Osteoblast (primary cell): ENCODE data around the gene GDE1. TPM values are rescaled to one million over a fixed set of nuclear protein-coding genes. Genes with fewer than 3 reads are reported as not detected.
A peak's percentile ranks its signal among the peaks of the same experiment; 100 is the strongest.

Source experiments
- DNase-seq: peaks from one replicate; pipeline ENCODE4 v3.0.0; 2011; ENCODE audit warnings: low spot score, mixed read lengths; ENCODE audit not compliant: insufficient read length; ENCODE audit errors: missing footprints
- H2AFZ ChIP-seq: 2 replicates; pipeline ENCODE4 v1.6.0; 2011; ENCODE audit warnings: mild to moderate bottlenecking, low read length
- H3K27ac ChIP-seq: 2 replicates; pipeline ENCODE4 v1.5.1; 2011; ENCODE audit warnings: mild to moderate bottlenecking, low read depth, low read length, moderate library complexity
- H3K27me3 ChIP-seq: 2 replicates; pipeline ENCODE4 v1.6.0; 2012; ENCODE audit warnings: mild to moderate bottlenecking, control low read depth, inconsistent platforms, low read length, moderate library complexity; ENCODE audit not compliant: insufficient read depth
- H3K36me3 ChIP-seq: 2 replicates; pipeline ENCODE4 v1.5.1; 2011; ENCODE audit warnings: mild to moderate bottlenecking, low read length, control low read depth, moderate library complexity; ENCODE audit not compliant: insufficient read depth
- H3K4me1 ChIP-seq: 2 replicates; pipeline ENCODE4 v1.5.1; 2011; ENCODE audit warnings: mild to moderate bottlenecking, low read length, control low read depth, moderate library complexity; ENCODE audit not compliant: insufficient read depth
- H3K4me2 ChIP-seq: 2 replicates; pipeline ENCODE4 v1.6.0; 2011; ENCODE audit warnings: mild to moderate bottlenecking, low read length; ENCODE audit not compliant: insufficient read depth
- H3K4me3 ChIP-seq: fragments of 200-600 bp; sonication (generic); 3 replicates; pipeline ENCODE4 v1.5.1; 2012; ENCODE audit warnings: mild to moderate bottlenecking, low read length, inconsistent platforms; ENCODE audit not compliant: insufficient read depth
- H3K79me2 ChIP-seq: 2 replicates; pipeline ENCODE4 v1.6.0; 2012; ENCODE audit warnings: mild to moderate bottlenecking, low read length, control low read depth, inconsistent platforms; ENCODE audit not compliant: insufficient read depth
- H3K9me3 ChIP-seq: 2 replicates; pipeline ENCODE4 v1.5.1; 2011; ENCODE audit warnings: low read depth, low read length, control low read depth
- H4K20me1 ChIP-seq: 2 replicates; pipeline ENCODE4 v1.6.0; 2012; ENCODE audit warnings: mild to moderate bottlenecking, low read length, control low read depth; ENCODE audit not compliant: insufficient read depth
- CTCF ChIP-seq: IDR thresholded peaks from 2 replicates; pipeline ENCODE4 v1.5.1; 2011; ENCODE audit warnings: mild to moderate bottlenecking, low read depth, low read length, moderate library complexity; ENCODE audit errors: extremely low read depth
- total RNA-seq: library from RNA; depleted of rRNA; stranded (reverse); fragments of >200 nt; gene quantifications from 2 replicates; pipeline ENCODE4 v1.2.3, GENCODE V29; 2012

The GDE1 gene
- 74.3 and 77.1 TPM in 2 replicates for total RNA-seq

GRCh38 chr16:19521471-19522396 is at the start of gene GDE1:
TSS of gene GDE1 (minus strand) at chr16:19522098. CDS start at chr16:19521964, 134 bp downstream.
- H3K27ac ChIP-seq: peak within 1 kb of the TSS; percentile 86
- peaks cover 32% of the 10 kb centered on the region for H3K4me1 ChIP-seq
- peak; percentile 97 for DNase-seq
- peak within 1 kb of the TSS; percentile 91 for H3K4me2 ChIP-seq
- H3K27me3 ChIP-seq: no peaks in the 10 kb centered on the region
- H3K36me3 ChIP-seq: peaks cover 3% of the 10 kb centered on the region
- peak within 1 kb of the TSS; percentile 96 for H3K4me3 ChIP-seq
- H4K20me1 ChIP-seq: peaks cover 21% of the 10 kb centered on the region
- peaks cover 49% of the 10 kb centered on the region for H3K79me2 ChIP-seq
- peak; percentile 27 for TF ChIP-seq CTCF
- H3K9me3 ChIP-seq: no peaks in the 10 kb centered on the region
- H2AFZ ChIP-seq: peak within 1 kb of the TSS; percentile 96

GRCh38 chr16:19567560-19567959 is 45.7 kb upstream of the GDE1 start:
- no peak for TF ChIP-seq CTCF
- Histone ChIP-seq H3K9me3 (no peaks in the 10 kb centered on the region), H3K27me3 (no peaks in the 10 kb centered on the region), H2AFZ (no peak overlapping the region), H3K79me2 (peaks cover 9% of the 10 kb centered on the region), H3K4me3 (no peak overlapping the region), H3K36me3 (peaks cover 44% of the 10 kb centered on the region), H3K4me1 (no peaks in the 10 kb centered on the region), H4K20me1 (no peaks in the 10 kb centered on the region), H3K4me2 (no peak overlapping the region), H3K27ac (no peak overlapping the region)
- no peak for DNase-seq

GRCh38 chr16:19566362-19566761 is 44.5 kb upstream of the GDE1 start:
- no peaks in the 10 kb centered on the region for H3K4me1 ChIP-seq
- no peak for DNase-seq
- H3K9me3 ChIP-seq: no peaks in the 10 kb centered on the region
- peaks cover 19% of the 10 kb centered on the region for H3K79me2 ChIP-seq
- H2AFZ ChIP-seq: no peak overlapping the region
- H4K20me1 ChIP-seq: no peaks in the 10 kb centered on the region
- H3K36me3 ChIP-seq: peaks cover 44% of the 10 kb centered on the region
- H3K4me2 ChIP-seq: no peak overlapping the region
- no peaks in the 10 kb centered on the region for H3K27me3 ChIP-seq
- H3K27ac ChIP-seq: no peak overlapping the region
- TF ChIP-seq CTCF: no peak
- H3K4me3 ChIP-seq: no peak overlapping the region

GRCh38 chr16:19563377-19563776 is 41.5 kb upstream of the GDE1 start:
- TF ChIP-seq CTCF: no peak

More at GRCh38 chr16:19563377-19563776, 41.5 kb upstream of the GDE1 start:
- Histone ChIP-seq H3K79me2 (peaks cover 37% of the 10 kb centered on the region), H3K27me3 (no peaks in the 10 kb centered on the region), H4K20me1 (peaks cover 7% of the 10 kb centered on the region), H3K36me3 (peaks cover 25% of the 10 kb centered on the region), H2AFZ (no peak overlapping the region), H3K9me3 (no peaks in the 10 kb centered on the region), H3K4me1 (no peaks in the 10 kb centered on the region), H3K4me2 (no peak overlapping the region), H3K4me3 (no peak overlapping the region), H3K27ac (no peak overlapping the region)
- no peak for DNase-seq
